ENCODE data around the gene C1QTNF8.

GRCh38 chr16:1101573-1102332, 5.7 kb upstream of the C1QTNF8 start:
- TF ChIP-seq ZNF598 (CRISPR knock-in tag; IDR thresholded peaks at IDR 0.05; ENCODE audit: borderline replicate concordance) (no peak), ATF7-NPFF (CRISPR knock-in tag; IDR thresholded peaks at IDR 0.05; ENCODE audit: low read depth) (no peak), CHD4 (IDR thresholded peaks at IDR 0.05; ENCODE audit: borderline replicate concordance, low read length) (no peak), MAZ (IDR thresholded peaks at IDR 0.05; ENCODE audit: borderline replicate concordance, low read depth, low read length) (no peak), MAZ (CRISPR knock-in tag; IDR thresholded peaks at IDR 0.05; ENCODE audit: low read depth) (no peak)
